ENCODE data around the gene PHC2.

PHC2 gene

DNA sequence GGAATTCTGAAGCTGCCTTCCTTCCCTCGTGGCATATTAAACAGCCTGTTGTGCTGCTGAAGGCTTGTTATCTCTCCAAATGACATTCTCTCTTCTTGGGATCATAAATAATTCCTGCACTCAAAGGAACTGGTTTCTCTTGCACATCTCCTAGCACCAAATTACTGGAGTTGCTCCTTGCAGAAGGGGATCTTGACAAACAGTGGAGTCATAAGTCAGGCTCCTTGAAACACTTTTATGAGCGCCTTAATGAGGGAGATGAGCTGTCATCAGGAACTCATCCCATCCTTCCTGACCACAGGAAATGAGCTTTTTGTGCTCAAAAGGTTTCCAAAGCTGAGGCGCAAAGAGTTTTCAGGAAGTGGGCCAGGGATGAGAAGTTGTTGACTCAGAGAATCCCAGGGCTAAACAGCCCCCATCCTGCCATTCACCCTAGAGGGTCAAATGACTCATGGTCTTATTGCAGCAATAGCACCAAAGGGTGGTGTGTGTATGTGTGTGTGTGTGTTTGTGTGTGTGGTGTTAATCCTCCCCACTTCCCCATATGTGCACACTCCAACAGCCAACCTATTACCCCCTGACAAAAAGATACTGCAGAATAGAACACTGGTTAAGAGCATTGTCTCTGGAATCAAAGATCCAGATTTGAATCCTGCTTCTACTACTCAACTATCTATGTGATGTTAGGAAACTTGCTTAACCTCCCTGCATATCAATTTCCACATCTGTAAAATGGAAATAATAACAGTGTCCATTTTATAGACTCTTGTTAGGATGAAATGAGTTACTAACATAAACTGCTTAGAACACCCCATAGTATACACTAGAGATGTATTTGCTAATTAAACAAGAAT is 2.8 kb upstream of the PHC2 start (continued):
- TF ChIP-seq, protein P1, sequence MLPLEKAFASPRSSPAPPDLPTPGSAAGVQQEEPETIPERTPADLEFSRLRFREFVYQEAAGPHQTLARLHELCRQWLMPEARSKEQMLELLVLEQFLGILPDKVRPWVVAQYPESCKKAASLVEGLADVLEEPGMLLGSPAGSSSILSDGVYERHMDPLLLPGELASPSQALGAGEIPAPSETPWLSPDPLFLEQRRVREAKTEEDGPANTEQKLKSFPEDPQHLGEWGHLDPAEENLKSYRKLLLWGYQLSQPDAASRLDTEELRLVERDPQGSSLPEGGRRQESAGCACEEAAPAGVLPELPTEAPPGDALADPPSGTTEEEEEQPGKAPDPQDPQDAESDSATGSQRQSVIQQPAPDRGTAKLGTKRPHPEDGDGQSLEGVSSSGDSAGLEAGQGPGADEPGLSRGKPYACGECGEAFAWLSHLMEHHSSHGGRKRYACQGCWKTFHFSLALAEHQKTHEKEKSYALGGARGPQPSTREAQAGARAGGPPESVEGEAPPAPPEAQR (tag by site-specific recombination; IDR thresholded peaks at IDR 0.05): no peak
- TF ChIP-seq ZFP3 (tag by site-specific recombination; IDR thresholded peaks at IDR 0.05; ENCODE audit: low read depth) (no peak), ZNF266 (tag by site-specific recombination; IDR thresholded peaks at IDR 0.05; ENCODE audit: low read depth) (no peak), SP3 (tag by site-specific recombination; IDR thresholded peaks at IDR 0.05) (0 out of 2 replicates have a peak, but pooled peaks have one; percentile 24), PBX3 (CRISPR knock-in tag; IDR thresholded peaks at IDR 0.05) (no peak), KLF10 (tag by site-specific recombination; IDR thresholded peaks at IDR 0.05) (no peak), ZNF518A (tag by site-specific recombination; conservative IDR thresholded peaks at IDR 0.05; ENCODE audit: low read depth) (no peak)
- TF ChIP-seq, protein P2, sequence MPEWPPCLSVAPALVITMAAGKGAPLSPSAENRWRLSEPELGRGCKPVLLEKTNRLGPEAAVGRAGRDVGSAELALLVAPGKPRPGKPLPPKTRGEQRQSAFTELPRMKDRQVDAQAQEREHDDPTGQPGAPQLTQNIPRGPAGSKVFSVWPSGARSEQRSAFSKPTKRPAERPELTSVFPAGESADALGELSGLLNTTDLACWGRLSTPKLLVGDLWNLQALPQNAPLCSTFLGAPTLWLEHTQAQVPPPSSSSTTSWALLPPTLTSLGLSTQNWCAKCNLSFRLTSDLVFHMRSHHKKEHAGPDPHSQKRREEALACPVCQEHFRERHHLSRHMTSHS (tag by site-specific recombination; IDR thresholded peaks at IDR 0.05): no peak

DNA sequence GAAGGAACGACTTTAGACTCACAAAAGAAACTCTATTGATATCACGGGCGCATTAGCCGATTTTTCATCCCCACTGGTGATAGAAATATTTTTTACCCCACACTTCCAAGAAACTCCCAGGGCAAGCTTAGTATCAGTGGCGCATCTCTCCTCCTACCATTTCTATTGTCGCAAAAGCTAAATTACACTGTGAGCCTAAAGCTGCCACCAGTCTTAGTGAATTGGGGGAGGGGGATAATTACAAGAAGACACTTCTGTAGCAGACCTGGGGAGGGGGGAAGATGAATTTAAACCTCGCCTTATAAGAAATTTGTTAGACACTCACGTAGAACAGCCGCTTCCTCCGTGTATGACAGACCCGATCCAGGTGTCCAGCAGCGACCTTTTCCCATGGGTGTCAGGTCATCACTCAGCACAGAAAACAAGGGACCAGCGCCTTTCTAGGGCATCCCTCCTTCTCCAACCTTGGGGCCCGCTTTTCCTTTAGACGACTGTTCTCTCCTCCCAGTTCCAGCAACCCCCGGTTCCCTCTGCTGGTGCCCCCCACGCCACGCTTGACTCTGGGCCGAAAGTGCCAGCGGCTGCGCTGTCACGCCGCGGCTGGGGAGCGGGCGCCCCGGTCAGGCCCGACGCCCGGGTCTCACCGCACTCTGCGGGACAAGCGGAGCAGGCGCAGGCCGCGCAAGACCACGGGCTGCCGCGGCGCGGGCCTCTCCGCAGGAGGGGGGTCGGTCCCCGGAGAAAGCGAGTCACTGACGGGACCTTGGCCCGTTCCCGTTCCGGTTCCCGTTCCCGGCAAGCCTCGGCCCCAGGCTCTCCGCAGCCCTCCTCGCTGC is 821 bp downstream of the PHC2 start:
- H3K9me3 ChIP-seq (ENCODE audit: control insufficient read depth, insufficient read depth, low read depth, low read length): no peaks in the 10 kb centered on the region
- peak overlapping the region; percentile 69; the same call in 1 of the 2 replicates for H3K27ac ChIP-seq (ENCODE audit: extremely low read depth, low read depth, low read length)
- H3K4me3 ChIP-seq (ENCODE audit: low read depth, low read length): peak overlapping the region; percentile 68
- peaks cover 11% of the 10 kb centered on the region for H3K4me1 ChIP-seq (ENCODE audit: control insufficient read depth, insufficient read depth, low read length)
- ChIA-PET POLR2A (interaction anchor here (0.6 kb wide), 1 partner anchor 349 kb away, joined by 4 read pairs; no protein-coding TSS in a partner anchor), CTCF (interaction anchor here (0.5 to 0.7 kb wide), 2 partner anchors 25 to 437 kb away, joined by 3 read pairs; no protein-coding TSS in a partner anchor)
- peaks cover 0 to 9% of the 10 kb centered on the region in 2 experiments; a peak in 1 of 3 replicates for H3K36me3 ChIP-seq (ENCODE audit: control insufficient read depth in 2 of 2, insufficient read depth in 1 of 2, low read length in 2 of 2)
- TF ChIP-seq ZNF2 (tag by site-specific recombination; IDR thresholded peaks at IDR 0.05) (no peak), ZNF670 (tag by site-specific recombination; IDR thresholded peaks at IDR 0.05; ENCODE audit: low read depth) (no peak), HOXA7 (CRISPR knock-in tag; IDR thresholded peaks at IDR 0.05; ENCODE audit: borderline replicate concordance) (no peak), GLIS2 (tag by site-specific recombination; IDR thresholded peaks at IDR 0.05) (peak; percentile 48), ZNF146 (tag by site-specific recombination; IDR thresholded peaks at IDR 0.05) (no peak), WT1 (tag by site-specific recombination; IDR thresholded peaks at IDR 0.05) (no peak), ZBTB20 (tag by site-specific recombination; IDR thresholded peaks at IDR 0.05) (peak; percentile 69), ZNF501 (tag by site-specific recombination; IDR thresholded peaks at IDR 0.05) (no peak), HOXD13 (CRISPR knock-in tag; IDR thresholded peaks at IDR 0.05; ENCODE audit: borderline replicate concordance) (no peak), ZNF302 (tag by site-specific recombination; IDR thresholded peaks at IDR 0.05; ENCODE audit: low read depth) (no peak)
- TF ChIP-seq, protein P3, sequence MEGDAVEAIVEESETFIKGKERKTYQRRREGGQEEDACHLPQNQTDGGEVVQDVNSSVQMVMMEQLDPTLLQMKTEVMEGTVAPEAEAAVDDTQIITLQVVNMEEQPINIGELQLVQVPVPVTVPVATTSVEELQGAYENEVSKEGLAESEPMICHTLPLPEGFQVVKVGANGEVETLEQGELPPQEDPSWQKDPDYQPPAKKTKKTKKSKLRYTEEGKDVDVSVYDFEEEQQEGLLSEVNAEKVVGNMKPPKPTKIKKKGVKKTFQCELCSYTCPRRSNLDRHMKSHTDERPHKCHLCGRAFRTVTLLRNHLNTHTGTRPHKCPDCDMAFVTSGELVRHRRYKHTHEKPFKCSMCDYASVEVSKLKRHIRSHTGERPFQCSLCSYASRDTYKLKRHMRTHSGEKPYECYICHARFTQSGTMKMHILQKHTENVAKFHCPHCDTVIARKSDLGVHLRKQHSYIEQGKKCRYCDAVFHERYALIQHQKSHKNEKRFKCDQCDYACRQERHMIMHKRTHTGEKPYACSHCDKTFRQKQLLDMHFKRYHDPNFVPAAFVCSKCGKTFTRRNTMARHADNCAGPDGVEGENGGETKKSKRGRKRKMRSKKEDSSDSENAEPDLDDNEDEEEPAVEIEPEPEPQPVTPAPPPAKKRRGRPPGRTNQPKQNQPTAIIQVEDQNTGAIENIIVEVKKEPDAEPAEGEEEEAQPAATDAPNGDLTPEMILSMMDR (tag by site-specific recombination; IDR thresholded peaks at IDR 0.05): peak; percentile 45; the same call in 1 of the 2 replicates
- TF ChIP-seq, protein P4, sequence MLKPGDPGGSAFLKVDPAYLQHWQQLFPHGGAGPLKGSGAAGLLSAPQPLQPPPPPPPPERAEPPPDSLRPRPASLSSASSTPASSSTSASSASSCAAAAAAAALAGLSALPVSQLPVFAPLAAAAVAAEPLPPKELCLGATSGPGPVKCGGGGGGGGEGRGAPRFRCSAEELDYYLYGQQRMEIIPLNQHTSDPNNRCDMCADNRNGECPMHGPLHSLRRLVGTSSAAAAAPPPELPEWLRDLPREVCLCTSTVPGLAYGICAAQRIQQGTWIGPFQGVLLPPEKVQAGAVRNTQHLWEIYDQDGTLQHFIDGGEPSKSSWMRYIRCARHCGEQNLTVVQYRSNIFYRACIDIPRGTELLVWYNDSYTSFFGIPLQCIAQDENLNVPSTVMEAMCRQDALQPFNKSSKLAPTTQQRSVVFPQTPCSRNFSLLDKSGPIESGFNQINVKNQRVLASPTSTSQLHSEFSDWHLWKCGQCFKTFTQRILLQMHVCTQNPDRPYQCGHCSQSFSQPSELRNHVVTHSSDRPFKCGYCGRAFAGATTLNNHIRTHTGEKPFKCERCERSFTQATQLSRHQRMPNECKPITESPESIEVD (tag by site-specific recombination; IDR thresholded peaks at IDR 0.05): no peak
- TF ChIP-seq, protein P2 (tag by site-specific recombination; IDR thresholded peaks at IDR 0.05): no peak
